ENCODE data around the gene CDSN.

CDSN gene

GRCh38 chr6:31142361-31142761 lies 22.1 kb upstream of the CDSN start:
- no peak overlapping the region for H3K27ac ChIP-seq
- TF ChIP-seq ZFX (IDR thresholded peaks at IDR 0.05; ENCODE audit: borderline replicate concordance) (no peak), CTCF (IDR thresholded peaks at IDR 0.05) (no peak)

DNA sequence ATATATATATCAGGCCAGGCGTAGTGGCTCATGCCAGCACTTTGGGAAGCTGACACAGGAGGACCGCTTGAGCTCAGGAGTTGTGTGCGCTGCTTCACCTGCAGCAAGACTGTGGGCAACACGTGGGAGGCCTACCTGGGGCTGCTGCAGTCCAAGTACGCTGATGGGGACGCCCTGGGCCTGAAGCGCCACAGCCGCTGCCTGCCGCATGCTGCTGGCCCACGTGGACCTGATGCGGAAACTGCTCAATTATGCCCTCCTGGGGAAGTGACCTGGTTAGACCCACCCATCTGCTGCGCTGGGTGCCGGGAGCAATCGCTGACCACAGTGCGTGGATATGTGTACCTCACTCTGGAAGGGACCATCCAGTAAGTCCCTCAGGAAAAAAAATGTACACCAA lies 20.4 kb upstream of the CDSN start:
- no peak overlapping the region for H3K27ac ChIP-seq
- TF ChIP-seq CTCF (IDR thresholded peaks at IDR 0.05) = no peak
- TF ChIP-seq ZFX (IDR thresholded peaks at IDR 0.05; ENCODE audit: borderline replicate concordance) = no peak

GRCh38 chr6:31139599-31139998 lies 19.4 kb upstream of the CDSN start:
- no peak overlapping the region for H3K27ac ChIP-seq
- TF ChIP-seq CTCF (IDR thresholded peaks at IDR 0.05) = no peak
- TF ChIP-seq ZFX (IDR thresholded peaks at IDR 0.05; ENCODE audit: borderline replicate concordance) = no peak

- H3K27ac ChIP-seq = no peak within 1 kb of the TSS
Observed at GRCh38 chr6:31138982-31139381, 18.7 kb upstream of the CDSN start, which contains the start of gene PSORS1C2. Gene PSORS1C2, minus strand, starts transcription at chr6:31139066. Its CDS starts 40 bp downstream, at chr6:31139026.

DNA sequence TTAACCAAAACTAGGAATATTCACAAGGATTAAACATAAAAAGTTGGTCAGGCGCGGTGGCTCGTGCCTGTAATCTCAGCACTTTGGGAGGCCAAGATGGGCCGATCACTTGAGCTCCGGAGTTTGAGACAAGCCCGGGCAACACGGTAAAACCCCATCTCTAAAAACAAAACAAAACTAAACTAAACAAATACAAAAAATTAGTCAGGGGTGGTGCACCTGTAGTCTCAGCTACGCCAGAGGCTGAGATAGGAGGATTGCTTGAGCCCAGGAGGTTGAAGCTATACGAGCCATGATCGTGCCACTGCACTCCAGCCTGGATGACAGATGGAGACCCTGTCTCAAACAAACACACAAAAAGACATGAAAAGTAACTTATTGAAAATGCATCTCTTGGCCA lies 15.5 kb upstream of the CDSN start:
- no peak for TF ChIP-seq ZFX (IDR thresholded peaks at IDR 0.05; ENCODE audit: borderline replicate concordance)
- TF ChIP-seq CTCF (IDR thresholded peaks at IDR 0.05) = no peak

More at GRCh38 chr6:31138982-31139381, 18.7 kb upstream of the CDSN start, which contains the start of gene PSORS1C2:
- TF ChIP-seq ZFX (IDR thresholded peaks at IDR 0.05; ENCODE audit: borderline replicate concordance) = no peak
- TF ChIP-seq CTCF (IDR thresholded peaks at IDR 0.05) = no peak

GRCh38 chr6:31132806-31133205 lies 12.6 kb upstream of the CDSN start:
- TF ChIP-seq ZFX (IDR thresholded peaks at IDR 0.05; ENCODE audit: borderline replicate concordance) = no peak
- TF ChIP-seq CTCF (IDR thresholded peaks at IDR 0.05) = no peak
- no peak overlapping the region for H3K27ac ChIP-seq

More for the DNA sequence above, 15.5 kb upstream of the CDSN start:
- no peak overlapping the region for H3K27ac ChIP-seq

- no peak for TF ChIP-seq CTCF (IDR thresholded peaks at IDR 0.05)
- no peak for TF ChIP-seq ZFX (IDR thresholded peaks at IDR 0.05; ENCODE audit: borderline replicate concordance)
Observed at GRCh38 chr6:31131595-31131994, 11.3 kb upstream of the CDSN start.

More at GRCh38 chr6:31131595-31131994, 11.3 kb upstream of the CDSN start:
- no peak overlapping the region for H3K27ac ChIP-seq

Data from 22Rv1 (cell line).